GM13977 (cell line): ENCODE data around the gene STXBP4.

Source experiments
- DNase-seq: peaks from one replicate; pipeline ENCODE4 v3.0.0; 2012; ENCODE audit warnings: low spot score
- in situ Hi-C: fragments of 300-500 bp; cut with MboI; formaldehyde crosslinking; loops from one replicate; pipeline ENCODE4 v1.12.0; 2022; ENCODE audit warnings: low sequenced_read_pairs, low pct_unique_long_range_greater_than_20kb, mixed read lengths, inconsistent platforms; ENCODE audit not compliant: unreplicated experiment
- TF ChIP-seq, protein P1 (sequence below): IDR thresholded peaks from 2 replicates; pipeline ENCODE4 v1.5.1; 2012; ENCODE audit warnings: mild to moderate bottlenecking, control low read depth; ENCODE audit not compliant: insufficient read depth; ENCODE audit errors: extremely low read depth, missing control alignments

STXBP4 gene

GRCh38 chr17:55086635-55087058, 118.1 kb downstream of the STXBP4 start:
- in situ Hi-C loops = no loop called here
- TF ChIP-seq, protein P1, sequence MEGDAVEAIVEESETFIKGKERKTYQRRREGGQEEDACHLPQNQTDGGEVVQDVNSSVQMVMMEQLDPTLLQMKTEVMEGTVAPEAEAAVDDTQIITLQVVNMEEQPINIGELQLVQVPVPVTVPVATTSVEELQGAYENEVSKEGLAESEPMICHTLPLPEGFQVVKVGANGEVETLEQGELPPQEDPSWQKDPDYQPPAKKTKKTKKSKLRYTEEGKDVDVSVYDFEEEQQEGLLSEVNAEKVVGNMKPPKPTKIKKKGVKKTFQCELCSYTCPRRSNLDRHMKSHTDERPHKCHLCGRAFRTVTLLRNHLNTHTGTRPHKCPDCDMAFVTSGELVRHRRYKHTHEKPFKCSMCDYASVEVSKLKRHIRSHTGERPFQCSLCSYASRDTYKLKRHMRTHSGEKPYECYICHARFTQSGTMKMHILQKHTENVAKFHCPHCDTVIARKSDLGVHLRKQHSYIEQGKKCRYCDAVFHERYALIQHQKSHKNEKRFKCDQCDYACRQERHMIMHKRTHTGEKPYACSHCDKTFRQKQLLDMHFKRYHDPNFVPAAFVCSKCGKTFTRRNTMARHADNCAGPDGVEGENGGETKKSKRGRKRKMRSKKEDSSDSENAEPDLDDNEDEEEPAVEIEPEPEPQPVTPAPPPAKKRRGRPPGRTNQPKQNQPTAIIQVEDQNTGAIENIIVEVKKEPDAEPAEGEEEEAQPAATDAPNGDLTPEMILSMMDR = no peak
- DNase-seq = no peak

DNA sequence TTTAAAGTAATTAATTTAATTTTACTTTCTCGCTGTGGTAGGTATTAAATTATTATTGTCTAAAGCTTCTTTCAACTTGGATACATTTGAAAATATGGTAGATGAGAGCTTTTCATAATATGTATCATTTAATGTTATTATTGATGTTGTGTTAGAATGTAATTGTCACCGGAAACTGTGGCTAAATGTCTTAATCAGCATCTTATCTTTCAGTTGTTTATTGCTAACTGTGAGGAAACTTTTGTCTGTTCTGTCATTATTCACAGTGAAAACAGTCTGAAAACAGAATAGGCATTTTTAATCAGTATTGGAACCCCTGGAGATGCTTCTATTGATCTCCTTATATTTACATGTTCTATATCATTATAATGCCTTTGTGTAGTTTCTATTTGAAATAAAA, 120.7 kb downstream of the STXBP4 start:
- in situ Hi-C loops = no loop called here
- TF ChIP-seq, protein P1 = no peak
- DNase-seq = no peak

DNA sequence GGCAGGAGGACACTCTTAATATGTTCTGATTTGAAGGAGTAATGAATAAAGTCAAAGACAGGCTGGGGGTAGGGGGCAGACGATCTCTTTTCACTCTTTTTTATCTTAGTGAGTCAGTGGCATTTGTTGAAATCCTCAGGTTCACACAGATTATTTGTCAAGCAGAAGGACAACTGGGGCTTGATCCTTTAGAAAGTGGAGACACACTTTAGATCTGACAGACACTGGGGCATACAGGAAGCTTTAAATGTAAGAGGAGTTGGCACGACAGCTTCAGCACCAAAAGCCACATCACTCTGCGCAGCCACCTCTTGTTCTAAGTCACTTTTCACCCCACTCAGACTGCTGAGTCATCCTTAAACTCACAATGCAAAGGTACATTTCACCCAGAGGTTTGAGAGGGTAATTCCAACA, 121.5 kb downstream of the STXBP4 start:
- peak; percentile 41 for DNase-seq
- TF ChIP-seq, protein P1 = no peak
- in situ Hi-C loops = no loop called here

DNA sequence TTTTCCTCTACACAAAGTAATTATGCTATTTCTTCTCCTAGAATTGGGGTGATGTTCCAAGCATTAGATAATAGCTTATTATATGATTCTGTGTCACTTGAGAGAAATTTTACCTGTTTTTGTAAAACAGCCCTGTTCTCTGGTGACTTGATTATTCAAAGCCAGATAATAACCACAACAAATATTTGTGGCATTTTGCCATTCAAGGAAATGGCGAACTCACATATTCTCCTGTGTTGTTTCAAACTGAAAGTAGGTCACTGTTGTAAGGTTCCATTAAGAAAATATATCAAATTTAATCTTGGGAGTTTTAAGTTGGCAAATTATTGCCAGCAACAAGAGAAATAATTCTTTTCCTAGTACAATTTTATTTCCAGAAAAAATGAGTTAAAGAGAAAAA, 124.8 kb downstream of the STXBP4 start:
- in situ Hi-C loops = no loop called here
- DNase-seq = no peak
- TF ChIP-seq, protein P1 = no peak

GRCh38 chr17:55098765-55099164, 130.2 kb downstream of the STXBP4 start:
- DNase-seq = no peak
- TF ChIP-seq, protein P1 = no peak
- in situ Hi-C loops = no loop called here

DNA sequence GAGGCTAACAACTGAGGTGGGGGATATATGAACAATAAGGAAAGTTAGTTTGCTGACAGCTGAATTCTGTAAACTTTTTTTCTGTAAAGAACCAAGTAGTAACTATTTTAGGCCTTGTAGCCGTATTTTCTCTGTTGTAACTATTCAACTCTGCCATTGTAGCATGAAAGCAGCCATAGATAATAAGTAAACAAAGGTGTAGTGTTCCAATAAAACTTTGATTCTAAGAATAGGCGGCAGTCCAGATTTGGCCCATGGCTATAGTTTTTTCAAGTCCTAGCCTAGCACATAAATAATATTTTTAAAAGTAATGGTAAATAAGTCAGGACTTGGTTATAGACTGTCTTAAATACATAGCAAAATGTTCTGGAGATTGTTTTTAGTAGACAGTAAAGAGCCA, 142.0 kb downstream of the STXBP4 start:
- DNase-seq = no peak
- in situ Hi-C loops = no loop called here
- TF ChIP-seq, protein P1 = no peak

DNA sequence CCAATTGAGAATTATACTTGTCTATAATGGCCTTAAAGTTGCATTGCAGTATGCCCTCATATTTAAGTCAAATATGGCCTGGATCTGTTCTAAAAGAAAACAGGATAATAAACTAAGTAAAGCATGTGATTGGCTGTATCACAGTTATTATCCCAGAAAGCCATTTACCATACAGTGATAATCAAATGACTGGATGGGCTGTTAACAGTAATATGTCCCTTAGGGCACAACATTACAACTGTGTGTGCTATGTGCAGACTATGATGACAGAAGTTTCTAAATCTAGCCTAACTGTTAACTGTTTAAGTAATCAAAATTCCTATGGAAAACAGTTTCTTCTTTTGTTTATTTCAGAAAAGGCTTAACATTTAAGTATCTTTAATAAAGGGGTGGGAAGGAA, 145.7 kb downstream of the STXBP4 start:
- DNase-seq = no peak
- in situ Hi-C loops = no loop called here
- TF ChIP-seq, protein P1 = no peak
